HG03469 (cell line): Measurements from ENCODE around the gene GPT2.
"Not testable (repeated sequence)": the region's sequence is repeated elsewhere in the genome, so short reads cannot be mapped to it uniquely, and the experiment has no call there.

ENCODE experiments used
- ATAC-seq: cut with Tn5 transposase; IDR thresholded peaks from one replicate; pipeline ENCODE4 v1.9.1; 2021; ENCODE audit warnings: mild to moderate bottlenecking, moderate library complexity, moderate number of reproducible peaks; ENCODE audit not compliant: unreplicated experiment

Gene GPT2

DNA sequence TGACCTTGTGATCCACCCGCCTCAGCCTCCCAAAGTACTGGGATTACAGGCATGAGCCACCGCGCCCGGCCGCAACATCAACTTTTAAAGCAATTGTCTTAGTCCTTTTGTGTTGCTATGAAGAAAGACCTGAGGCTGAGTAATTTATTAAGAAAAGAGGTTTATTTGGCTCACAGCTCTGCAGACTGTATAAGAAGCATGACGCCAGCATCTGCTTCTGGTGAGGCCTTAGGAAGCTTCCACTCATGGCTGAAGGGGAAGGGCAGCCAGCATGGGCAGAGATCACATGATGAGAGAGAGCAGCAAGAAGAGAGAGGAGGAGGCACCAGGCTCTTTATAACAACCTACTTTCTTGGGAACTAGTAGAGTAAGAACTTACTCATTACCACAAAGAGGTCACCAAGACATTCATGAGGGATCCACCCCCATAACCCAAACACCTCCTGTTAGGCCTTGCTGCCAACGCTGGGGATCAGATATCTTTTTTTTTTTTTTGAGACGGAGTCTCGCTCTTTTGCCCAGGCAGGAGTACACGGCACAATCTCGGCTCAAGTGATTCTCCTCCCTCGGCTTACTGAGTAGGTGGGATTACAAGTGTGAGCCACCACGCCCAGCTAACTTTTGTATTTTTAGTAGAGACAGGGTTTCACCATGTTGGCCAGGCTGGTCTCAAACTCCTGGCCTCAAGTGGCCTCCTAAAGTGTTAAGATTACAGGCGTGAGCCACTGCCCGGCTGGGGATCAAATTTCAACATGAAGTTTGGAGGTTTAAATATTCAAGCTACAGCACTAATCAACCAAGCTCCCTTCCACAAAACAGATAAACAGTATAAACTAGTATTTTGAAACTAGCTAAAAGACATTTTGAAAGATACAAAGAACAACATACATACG lies 21.4 kb upstream of the GPT2 start:
- no peak for ATAC-seq

DNA sequence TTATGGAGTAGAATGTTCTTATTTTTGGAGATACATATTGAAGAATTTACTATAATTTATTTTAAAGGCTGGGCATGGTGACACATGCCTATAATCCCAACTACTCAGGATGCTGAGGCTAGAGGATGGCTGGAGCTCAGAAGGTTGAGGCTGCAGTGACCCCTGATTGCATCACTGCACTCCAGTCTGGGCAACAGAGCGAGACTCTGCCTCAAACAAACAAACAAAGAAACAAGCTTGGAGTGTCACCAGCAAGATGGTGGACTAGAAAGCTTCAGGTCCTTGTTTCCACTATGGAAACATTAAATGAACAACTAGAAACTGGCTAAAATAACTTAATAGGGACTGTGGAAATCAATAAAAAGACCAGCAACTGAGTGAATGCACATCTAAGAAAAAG lies 17.9 kb upstream of the GPT2 start:
- no peak for ATAC-seq

DNA sequence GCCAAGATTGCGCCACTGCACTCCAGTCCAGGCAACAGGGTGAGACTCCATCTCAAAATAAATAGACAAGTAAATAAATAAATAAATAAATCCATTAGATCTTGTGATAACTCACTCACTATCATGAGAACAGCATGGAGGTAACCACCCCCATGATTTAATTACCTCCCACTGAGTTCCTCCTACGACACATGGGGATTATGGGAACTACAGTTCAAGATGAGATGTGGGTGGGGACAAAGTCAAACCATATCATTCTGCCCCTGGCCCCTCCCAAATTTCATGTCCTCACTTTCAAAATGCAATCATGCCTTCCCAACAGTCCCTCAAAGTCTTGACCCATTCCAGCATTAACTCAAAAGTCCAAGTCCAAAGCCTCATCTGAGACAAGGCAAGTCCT lies 16.7 kb upstream of the GPT2 start:
- not testable (repeated sequence) for ATAC-seq

DNA sequence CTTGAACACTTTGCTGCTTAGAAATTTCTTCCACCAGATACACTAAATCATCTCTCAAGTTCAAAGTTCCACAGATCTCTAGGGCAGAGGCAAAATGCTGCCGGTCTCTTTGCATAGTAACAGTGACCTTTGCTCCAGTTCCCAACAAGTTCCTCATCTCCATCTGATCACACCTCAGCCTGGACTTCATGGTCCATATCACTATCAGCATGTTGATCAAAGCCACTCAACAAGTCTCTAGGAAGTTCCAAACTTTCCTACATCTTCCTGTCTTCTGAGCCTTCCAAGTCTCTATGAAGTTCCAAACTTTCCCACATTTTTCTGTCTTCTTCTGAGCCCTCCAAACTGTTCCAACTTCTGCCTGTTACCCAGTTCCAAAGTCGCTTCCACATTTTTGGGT lies 15.3 kb upstream of the GPT2 start:
- ATAC-seq: not testable (repeated sequence)

DNA sequence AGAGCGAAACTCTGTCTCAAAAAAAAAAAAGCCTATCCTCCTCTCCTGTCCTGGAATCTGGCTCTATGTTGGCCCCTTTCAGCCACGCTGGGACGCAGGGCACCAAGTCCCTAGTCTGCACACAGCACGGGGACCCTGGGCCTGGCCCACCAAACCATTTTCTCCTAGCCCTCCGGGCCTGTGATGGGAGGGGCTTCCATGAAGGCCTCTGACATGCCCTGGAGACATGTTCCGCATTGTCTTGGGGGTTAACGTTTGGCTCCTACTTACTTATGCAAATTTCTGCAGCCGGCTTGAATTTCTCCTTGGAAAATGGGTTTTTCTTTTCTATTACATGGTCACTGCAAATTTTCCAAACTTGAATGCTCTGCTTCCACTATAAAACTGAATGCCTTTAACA lies 12.6 kb upstream of the GPT2 start:
- ATAC-seq: no peak

DNA sequence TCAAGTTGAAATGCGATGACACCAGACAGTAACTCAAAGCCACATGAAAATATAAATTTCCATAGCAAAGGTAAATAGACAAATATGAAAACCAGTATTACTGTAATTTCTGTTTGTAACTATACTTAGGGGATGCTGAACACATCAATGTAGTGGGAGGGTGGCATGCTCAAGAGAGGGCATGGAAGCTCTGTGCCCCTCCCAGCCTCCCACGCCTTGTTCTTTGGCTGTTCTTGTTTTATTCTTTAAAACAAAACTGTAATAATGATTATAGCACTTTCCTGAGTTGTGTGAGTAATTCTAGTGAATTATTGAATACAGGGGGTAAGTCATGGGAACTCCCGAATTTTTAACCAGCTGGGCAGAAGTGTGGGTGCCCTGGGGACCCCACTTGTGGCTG lies 11.0 kb upstream of the GPT2 start:
- ATAC-seq: no peak

DNA sequence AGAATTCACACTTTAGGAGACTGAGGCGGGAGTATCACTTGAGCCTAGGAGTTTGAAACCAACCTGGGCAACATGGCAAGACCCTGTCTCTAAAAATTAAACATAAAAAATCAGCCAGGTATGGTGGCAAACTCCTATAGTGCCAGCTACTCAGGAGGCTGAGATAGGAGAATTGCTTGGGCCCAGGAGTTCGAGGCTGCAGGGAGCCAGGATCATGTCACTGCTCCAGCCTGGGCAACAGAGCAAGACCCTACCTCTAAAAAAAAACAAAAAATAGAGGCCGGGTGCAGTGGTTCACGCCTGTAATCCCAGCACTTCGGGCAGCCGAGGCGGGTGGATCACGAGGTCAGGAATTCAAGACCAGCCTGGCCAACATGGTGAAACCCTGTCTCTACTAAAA lies 8.9 kb upstream of the GPT2 start:
- no peak for ATAC-seq

DNA sequence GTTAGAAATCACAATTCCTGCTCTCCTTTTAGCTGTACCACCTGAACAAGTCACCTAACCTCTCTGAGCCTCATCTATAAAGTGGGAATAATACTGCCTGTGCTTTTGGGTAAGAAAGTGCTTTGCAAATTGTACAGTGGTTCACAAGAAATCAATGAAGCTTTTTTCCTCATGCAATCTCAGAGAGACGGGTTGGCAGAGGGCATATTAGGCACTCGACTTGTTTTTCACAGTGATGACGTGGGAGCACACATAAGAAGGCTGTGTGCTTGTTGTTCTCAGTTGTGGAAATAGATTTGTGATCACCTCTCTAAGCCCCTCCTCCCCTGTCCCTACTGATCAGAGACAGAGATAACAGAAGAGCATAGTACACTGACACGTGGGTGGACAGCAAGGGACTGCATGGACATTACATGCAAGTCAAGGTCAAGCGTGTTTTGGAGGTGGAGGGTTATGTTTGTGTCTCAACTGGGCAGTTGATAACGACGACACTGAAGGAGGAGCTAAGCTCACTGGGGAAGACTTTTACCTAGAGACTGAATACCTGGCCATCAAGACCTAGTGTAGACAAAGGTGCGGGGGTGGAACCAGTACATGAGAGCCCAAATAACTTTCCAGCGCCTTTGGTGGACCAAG lies 1.7 kb upstream of the GPT2 start:
- ATAC-seq: no peak

DNA sequence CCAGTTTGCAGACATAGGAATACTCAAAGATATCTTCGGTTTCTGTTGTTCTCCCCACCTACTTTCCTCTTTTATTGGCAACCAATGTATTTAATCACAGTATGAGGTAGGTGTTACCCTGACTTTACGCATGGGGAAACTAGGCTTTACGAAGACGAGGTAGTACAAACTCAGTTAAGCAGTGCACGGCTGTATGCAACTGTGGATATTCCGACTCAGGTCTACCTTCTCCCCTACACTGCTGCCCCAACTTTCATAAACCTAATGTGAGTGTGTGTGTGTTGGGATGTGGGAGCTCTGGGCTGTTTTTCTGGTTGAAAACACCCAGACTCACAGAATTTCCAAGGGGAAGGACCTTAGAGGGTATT lies 1.2 kb upstream of the GPT2 start:
- no peak for ATAC-seq

DNA sequence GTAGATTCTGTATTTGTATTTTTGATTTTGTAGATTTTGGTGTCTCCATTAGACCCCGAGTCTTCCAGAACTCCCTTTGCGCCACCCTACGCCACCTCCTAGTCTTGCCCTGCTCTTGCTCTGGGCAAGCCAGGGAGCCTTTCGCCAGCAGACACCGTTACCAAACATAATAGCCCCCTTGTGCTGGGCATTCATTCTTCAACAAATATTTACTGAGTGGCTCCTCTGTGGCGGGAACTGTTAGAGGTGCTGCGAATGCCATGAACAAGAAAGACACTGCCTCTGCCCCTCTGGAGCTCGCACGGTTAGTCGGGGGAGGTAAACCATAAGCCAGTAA lies 841 bp upstream of the GPT2 start:
- ATAC-seq: no peak

DNA sequence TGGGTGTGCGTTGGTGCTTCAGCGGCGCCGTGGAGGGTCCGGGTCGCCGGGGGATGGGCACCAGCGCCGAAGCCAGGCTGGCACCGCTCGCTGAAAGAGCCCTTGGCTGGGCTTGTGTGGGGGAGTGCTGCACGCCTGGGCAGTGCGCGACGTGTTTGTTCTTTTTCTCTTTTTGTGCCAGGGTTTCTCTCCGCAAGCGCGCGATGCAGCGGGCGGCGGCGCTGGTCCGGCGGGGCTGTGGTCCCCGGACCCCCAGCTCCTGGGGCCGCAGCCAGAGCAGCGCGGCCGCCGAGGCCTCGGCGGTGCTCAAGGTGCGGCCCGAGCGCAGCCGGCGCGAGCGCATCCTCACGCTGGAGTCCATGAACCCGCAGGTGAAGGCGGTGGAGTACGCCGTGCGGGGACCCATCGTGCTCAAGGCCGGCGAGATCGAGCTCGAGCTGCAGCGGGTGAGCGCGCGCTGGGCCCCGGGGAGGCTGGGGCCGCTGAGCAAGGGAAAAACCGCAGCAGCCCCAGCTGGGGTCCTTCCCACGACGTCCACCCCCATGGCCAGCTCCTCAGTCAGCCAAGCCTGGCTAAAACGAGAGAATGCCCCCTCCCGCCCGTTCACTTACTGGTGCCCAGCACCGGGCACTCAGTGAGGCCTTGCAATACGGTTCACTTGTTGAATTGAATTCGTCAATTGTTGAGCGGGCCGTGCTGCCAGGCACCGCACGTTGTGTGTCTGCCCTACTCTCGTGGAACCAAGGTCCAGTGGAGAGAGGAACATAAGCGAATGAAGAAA lies 541 bp downstream of the GPT2 start:
- no peak for ATAC-seq

DNA sequence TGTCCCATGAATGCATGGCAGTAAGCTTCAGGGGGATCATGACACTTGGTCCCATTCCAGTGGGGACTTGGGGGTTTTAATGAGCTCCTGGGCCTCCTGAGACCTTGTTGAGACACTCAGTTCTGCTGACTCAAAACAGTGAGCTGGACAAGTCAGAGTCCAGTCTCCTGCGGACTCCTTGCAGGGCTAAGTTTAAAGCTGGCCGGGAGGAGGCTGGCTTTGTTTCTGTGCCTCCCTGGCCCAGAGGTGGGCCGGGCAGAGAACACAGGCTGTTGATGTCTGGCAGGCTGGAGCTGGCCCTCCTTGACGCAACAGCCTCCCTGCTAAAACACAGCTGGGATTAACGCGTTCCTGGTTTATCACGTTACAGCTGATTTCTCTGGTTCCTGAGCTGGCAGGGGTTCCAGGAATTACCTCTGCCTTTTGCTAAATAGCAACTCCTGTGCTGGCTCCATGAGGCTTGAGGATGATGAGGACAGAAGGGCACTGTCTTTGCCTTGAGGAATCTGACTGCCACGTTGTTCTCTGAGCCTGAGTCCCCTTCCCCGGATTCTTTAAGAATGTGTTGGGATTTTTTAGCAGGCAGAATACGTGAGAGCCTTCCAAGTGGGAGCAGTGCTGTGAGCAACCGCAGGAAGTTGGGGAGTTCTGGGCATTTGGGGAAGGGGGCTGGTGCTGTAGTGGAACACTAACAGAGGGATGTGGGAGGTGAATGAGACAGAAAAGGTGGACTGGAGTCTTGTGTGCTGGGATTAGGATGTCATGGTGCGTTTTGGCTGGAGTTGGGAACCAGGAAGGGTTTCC lies 2.0 kb downstream of the GPT2 start:
- ATAC-seq: no peak

DNA sequence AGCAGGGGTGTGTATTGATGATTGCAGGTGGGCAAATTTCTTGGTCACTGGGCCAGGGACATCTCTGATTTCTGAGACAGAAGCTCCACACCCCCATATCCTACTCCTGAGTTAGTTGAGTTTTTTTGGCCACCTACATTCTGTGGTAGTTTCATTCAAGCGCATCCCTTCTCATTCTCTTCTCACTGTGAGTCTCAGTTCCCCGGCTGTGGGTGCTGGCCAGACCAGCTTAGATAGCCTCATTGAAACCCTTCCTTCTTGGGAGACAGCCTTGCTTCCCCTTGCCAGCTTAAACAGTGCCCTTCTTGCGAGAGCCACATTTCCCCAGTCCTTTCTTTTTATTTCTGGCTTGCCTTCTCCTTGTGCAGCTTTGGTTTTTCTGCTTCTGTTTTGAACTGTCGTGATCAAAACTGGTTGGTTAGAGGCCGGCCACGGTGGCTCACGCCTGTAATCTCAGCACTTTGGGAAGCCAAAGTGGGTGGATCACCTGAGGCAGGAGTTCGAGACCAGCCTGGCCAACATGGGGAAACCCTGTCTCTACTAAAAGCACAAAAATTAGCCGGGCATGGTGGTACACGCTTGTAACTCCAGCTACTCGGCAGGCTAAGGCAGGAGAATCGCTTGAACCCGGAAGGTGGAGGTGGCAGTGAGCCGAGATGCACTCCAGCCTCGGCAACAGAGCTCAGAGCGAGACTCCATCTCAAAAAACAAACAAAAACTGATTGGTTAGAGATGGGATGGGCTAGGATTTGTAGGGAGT lies 2.8 kb downstream of the GPT2 start:
- ATAC-seq: no peak

DNA sequence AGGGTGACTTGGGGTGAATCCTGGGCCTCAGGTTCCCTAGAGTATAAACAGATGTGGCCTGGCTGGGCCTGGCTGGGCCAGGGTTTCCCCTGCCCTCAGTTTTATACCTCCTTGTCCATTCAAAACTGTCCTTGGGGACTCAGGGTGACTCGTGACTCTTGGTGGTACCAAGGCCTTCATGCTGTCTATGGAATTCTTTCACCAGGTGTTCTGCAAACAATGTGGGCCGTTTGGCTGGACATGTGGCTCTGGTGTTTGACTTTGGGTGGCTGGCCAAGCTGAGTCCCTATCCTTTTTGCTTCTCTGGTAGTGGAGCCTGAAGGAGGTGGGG lies 3.3 kb downstream of the GPT2 start:
- no peak for ATAC-seq

DNA sequence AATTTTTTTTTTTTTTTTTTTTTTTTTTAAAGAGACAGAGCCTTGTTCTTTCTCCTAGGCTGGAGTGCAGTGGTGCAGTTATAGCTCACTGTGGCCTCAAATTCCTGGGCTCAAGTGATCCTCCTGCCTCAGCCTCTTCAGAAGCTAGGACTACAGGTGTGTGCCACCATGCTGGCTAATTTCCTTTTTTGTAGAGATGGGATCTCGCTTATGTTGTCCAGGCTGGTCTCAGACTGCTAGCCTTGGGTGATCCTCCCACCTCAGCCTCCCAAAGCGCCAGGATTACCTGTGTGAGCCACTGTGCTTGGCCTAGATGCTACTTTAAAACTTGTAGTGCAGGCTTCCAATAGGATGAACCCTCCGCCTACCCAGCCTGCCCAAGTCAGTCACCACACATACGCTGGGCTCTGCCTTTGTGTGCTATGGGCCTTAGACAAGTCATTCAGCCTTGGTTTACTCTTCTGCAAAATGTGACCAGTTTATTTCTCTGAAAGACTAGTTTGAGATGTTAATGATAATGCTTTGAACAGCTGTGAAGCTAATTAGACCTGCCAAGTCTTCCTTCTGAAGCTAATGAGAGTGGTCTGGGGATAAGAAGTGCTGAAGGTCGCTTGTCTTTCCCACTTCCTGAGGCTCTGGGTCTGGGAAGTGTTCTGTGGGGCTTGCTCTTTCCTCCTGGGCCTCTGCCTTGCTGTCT lies 5.2 kb downstream of the GPT2 start:
- no peak for ATAC-seq

DNA sequence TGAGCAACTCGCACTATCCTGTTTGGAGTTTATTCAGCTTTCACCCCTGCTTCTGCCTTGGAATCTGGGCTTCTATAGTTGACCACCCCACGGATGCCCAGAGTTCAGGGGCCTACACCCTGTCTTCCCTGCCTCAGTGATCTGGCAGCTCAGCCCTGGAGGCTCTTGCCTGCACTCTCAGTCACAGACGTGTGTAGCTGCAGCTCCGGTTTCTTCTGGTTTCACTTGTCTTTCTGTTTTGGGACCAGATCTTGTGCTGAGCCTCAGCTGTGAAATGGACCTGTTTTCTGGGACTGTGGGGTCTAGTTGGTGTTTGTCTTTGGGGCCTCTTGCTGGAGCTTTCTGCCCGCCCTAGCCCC lies 5.8 kb downstream of the GPT2 start:
- no peak for ATAC-seq

DNA sequence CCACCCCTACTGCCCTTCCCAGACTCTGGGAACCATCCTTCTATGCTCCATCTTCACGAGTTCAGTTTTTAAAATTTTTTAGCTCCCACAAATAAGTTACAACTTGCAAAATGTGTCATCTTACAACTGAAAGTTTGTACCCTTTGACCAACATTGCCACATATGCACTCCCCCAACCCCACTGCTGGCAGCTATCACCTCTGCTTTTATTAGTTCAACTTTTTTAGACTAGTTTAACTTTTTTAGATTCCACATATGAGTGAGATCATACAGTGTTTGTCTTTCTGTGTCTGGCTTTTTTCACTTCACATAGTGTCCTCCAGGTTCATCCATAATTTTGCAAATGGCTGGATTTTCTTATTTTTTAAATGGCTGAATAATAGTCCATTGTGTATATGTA lies 7.7 kb downstream of the GPT2 start:
- no peak for ATAC-seq

DNA sequence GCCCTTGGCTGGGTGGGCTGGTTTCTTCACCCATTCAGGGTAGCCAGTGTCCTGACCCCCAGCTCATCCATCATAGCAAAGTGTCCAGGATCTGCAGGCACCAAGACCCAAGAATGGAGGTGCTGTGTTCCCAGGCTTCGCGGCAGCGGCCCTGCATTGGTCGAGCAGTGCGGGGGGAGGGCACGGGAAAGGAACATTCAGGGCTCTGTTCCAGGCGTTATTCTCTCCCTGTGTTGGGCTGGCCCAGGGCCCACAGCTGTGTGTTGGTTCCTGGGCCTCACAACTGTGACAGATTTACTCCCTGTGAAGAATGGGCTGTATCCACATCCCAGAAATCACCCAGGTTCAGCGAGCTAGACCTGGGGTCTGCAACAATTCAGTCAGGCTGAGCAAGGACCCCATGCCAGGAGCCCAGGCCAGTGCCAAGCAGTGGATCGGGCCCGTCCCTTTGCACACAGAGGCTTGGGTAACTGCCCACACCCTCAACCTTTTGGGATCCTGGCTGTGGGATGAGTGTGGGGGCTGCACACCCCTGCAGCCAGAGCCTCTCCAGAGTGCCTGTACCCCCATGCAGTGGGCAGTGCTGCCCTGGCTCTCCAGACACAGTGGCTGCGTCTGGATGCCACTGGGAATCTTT lies 10.0 kb downstream of the GPT2 start:
- ATAC-seq: no peak
